HepG2 (cell line): ENCODE data around the gene DKKL1. TPM values are rescaled to one million over a fixed set of nuclear protein-coding genes. Genes with fewer than 3 reads are reported as not detected.
A peak's percentile ranks its signal among the peaks of the same experiment; 100 is the strongest.

Source experiments
- CBX5 ChIP-seq: sonication (generic); formaldehyde crosslinking; IDR thresholded peaks from 2 replicates; pipeline ENCODE4 v1.4.0; 2020; ENCODE audit warnings: missing genetic modification reagents, borderline replicate concordance
- FOXJ3 ChIP-seq: sonication (generic); formaldehyde crosslinking; IDR thresholded peaks from 2 replicates; pipeline ENCODE4 v1.4.0; 2020; ENCODE audit warnings: missing genetic modification reagents, mild to moderate bottlenecking, borderline replicate concordance
- HINFP ChIP-seq: sonication (generic); formaldehyde crosslinking; IDR thresholded peaks from 2 replicates; pipeline ENCODE4 v1.4.0; 2020; ENCODE audit warnings: low read depth, mild to moderate bottlenecking, missing genetic modification reagents
- JUN ChIP-seq: sonication (generic); formaldehyde crosslinking; IDR thresholded peaks from 2 replicates; pipeline ENCODE4 v1.4.0; 2020; ENCODE audit warnings: mild to moderate bottlenecking, missing genetic modification reagents
- KLF9 ChIP-seq: IDR thresholded peaks from 2 replicates; pipeline ENCODE4 v1.6.1; 2016; ENCODE audit warnings: low read depth
- MBNL3 ChIP-seq: fragments of 250-450 bp; sonication (Bioruptor Pico); conservative IDR thresholded peaks from 2 replicates; pipeline ENCODE4 v1.8.0; 2022; ENCODE audit warnings: mild to moderate bottlenecking, inconsistent platforms
- POLR2AphosphoS2 ChIP-seq: IDR thresholded peaks from 2 replicates; pipeline ENCODE4 v1.6.1; 2011; ENCODE audit warnings: low read depth, low read length, improper control_type of control experiment
- RXRA ChIP-seq: sonication (generic); formaldehyde crosslinking; IDR thresholded peaks from 2 replicates; pipeline ENCODE4 v1.5.1; 2020; ENCODE audit warnings: missing genetic modification reagents
- SATB2 ChIP-seq: sonication (generic); formaldehyde crosslinking; IDR thresholded peaks from 2 replicates; pipeline ENCODE4 v1.5.0; 2020; ENCODE audit warnings: missing genetic modification reagents
- SRSF9 ChIP-seq: fragments of 200-400 bp; formaldehyde crosslinking; IDR thresholded peaks from 2 replicates; pipeline ENCODE4 v1.6.1; 2018; ENCODE audit warnings: borderline replicate concordance, mild to moderate bottlenecking, low read depth, low read length; ENCODE audit not compliant: insufficient read depth, poor library complexity, severe bottlenecking
- SRY ChIP-seq: sonication (generic); formaldehyde crosslinking; IDR thresholded peaks from 2 replicates; pipeline ENCODE4 v1.8.0; 2022; ENCODE audit warnings: mild to moderate bottlenecking, missing genetic modification reagents
- USF2 ChIP-seq, 2 experiments: sonication (generic) in 1 of 2; formaldehyde crosslinking in 1 of 2; IDR thresholded peaks; 2 replicates each; pipeline versions ENCODE4 v1.5.1 to v1.6.1; 2011 to 2020; ENCODE audit warnings: borderline replicate concordance in 1 of 2, low read depth in 1 of 2, low read length in 1 of 2, mild to moderate bottlenecking in 1 of 2, missing genetic modification reagents in 1 of 2, moderate library complexity in 1 of 2
- YEATS4 ChIP-seq: sonication (generic); formaldehyde crosslinking; IDR thresholded peaks from 2 replicates; pipeline ENCODE4 v1.4.0; 2020; ENCODE audit warnings: missing genetic modification reagents, borderline replicate concordance
- ZBTB38 ChIP-seq: sonication (generic); formaldehyde crosslinking; IDR thresholded peaks from 2 replicates; pipeline ENCODE4 v1.5.1; 2020; ENCODE audit warnings: mild to moderate bottlenecking, missing genetic modification reagents
- ZFP37 ChIP-seq: sonication (generic); formaldehyde crosslinking; IDR thresholded peaks from 2 replicates; pipeline ENCODE4 v1.4.0; 2020; ENCODE audit warnings: missing genetic modification reagents, borderline replicate concordance
- ZNF382 ChIP-seq: sonication (generic); formaldehyde crosslinking; IDR thresholded peaks from 2 replicates; pipeline ENCODE4 v1.5.0; 2020; ENCODE audit warnings: missing genetic modification reagents, mild to moderate bottlenecking, borderline replicate concordance
- ZNF512 ChIP-seq: sonication (generic); formaldehyde crosslinking; IDR thresholded peaks from 2 replicates; pipeline ENCODE4 v1.4.0; 2020; ENCODE audit warnings: mild to moderate bottlenecking, missing genetic modification reagents
- ZNF570 ChIP-seq: sonication (generic); formaldehyde crosslinking; IDR thresholded peaks from 2 replicates; pipeline ENCODE4 v1.4.0; 2020; ENCODE audit warnings: mild to moderate bottlenecking, missing genetic modification reagents, borderline replicate concordance
- ZNF639 ChIP-seq: conservative IDR thresholded peaks from 2 replicates; pipeline ENCODE4 v1.6.1; 2018; ENCODE audit warnings: missing genetic modification reagents
- ZNF792 ChIP-seq: IDR thresholded peaks from 2 replicates; pipeline ENCODE4 v1.6.1; 2016
- ZSCAN12 ChIP-seq: sonication (generic); formaldehyde crosslinking; IDR thresholded peaks from 2 replicates; pipeline ENCODE4 v1.9.0; 2021; ENCODE audit warnings: mild to moderate bottlenecking, missing genetic modification reagents
- ZSCAN30 ChIP-seq: sonication (generic); formaldehyde crosslinking; IDR thresholded peaks from 2 replicates; pipeline ENCODE4 v1.5.0; 2020; ENCODE audit warnings: mild to moderate bottlenecking, missing genetic modification reagents
- polyA plus RNA-seq, 8 experiments: library from polyadenylated mRNA; depleted of rRNA in 3 of 8; stranded (reverse) in 7 of 8; unstranded in 1 of 8; fragments of >200 nt; fragmentation: Illumina TruSeq in 4 of 8; extraction: Trizol in 4 of 8; gene quantifications; 2 replicates each; pipeline versions ENCODE4 v1.2.1 to v1.2.3, GENCODE V29; 2011 to 2016; ENCODE audit warnings: low read depth in 4 of 8, missing spikeins in 1 of 8, mixed read lengths in 1 of 8; ENCODE audit not compliant: insufficient read depth in 1 of 8
- total RNA-seq, 5 experiments: library from RNA; depleted of rRNA; stranded (reverse); fragments of >200 nt; fragmentation: Illumina TruSeq; extraction: Trizol; gene quantifications; 2 replicates each; pipeline ENCODE4 v1.2.3, GENCODE V29; 2016; ENCODE audit warnings: low read depth in 1 of 5

The DKKL1 gene
- total and polyA plus RNA-seq, 2 of the 13 experiments (the other 11 are each of a cell fraction or from before 2014, with no cell fraction given): 0.30 to 0.31 TPM

- TF ChIP-seq USF2 (IDR thresholded peaks at IDR 0.05; ENCODE audit: low read depth, low read length): no peak
- no peak; the same call in 1 of the 2 replicates for TF ChIP-seq USF2 (CRISPR knock-in tag; IDR thresholded peaks at IDR 0.05; ENCODE audit: borderline replicate concordance)
- no peak for TF ChIP-seq ZBTB38
- no peak for TF ChIP-seq ZNF382 (CRISPR knock-in tag)
- TF ChIP-seq ZFP37 (CRISPR knock-in tag): no peak
- TF ChIP-seq RXRA (CRISPR knock-in tag): peak; percentile 47
- no peak for TF ChIP-seq KLF9 (CRISPR knock-in tag)
- no peak for TF ChIP-seq ZNF639
- TF ChIP-seq SRSF9: no peak
- no peak for TF ChIP-seq MBNL3
- TF ChIP-seq JUN (CRISPR knock-in tag): no peak
- TF ChIP-seq ZNF792: no peak; the same call in none of the 2 replicates
- peak; percentile 7; the same call in 1 of the 2 replicates for TF ChIP-seq CBX5 (CRISPR knock-in tag)
- no peak for TF ChIP-seq ZNF512 (CRISPR knock-in tag)
- no peak for TF ChIP-seq FOXJ3 (CRISPR knock-in tag)
- no peak for TF ChIP-seq POLR2AphosphoS2
- TF ChIP-seq ZSCAN12 (CRISPR knock-in tag): no peak
- no peak for TF ChIP-seq SATB2 (CRISPR knock-in tag)
- TF ChIP-seq YEATS4 (CRISPR knock-in tag): no peak; the same call in 1 of the 2 replicates
- no peak for TF ChIP-seq HINFP (CRISPR knock-in tag)
- TF ChIP-seq ZSCAN30 (CRISPR knock-in tag): no peak
- TF ChIP-seq SRY (CRISPR knock-in tag): 0 out of 2 replicates have a peak, but pooled peaks have one; percentile 57
- no peak for TF ChIP-seq ZNF570 (CRISPR knock-in tag)
Measured at GRCh38 chr19:49363268-49364082, at the start of gene DKKL1 (continued).
